Cerebellar cortex (tissue), 1 donor: ENCODE data around the gene TBCA.

ENCODE experiments used
- DNase-seq: peaks from one replicate; pipeline ENCODE4 v3.0.0-alpha.2; 2015; ENCODE audit warnings: low spot score

TBCA gene, protein sequence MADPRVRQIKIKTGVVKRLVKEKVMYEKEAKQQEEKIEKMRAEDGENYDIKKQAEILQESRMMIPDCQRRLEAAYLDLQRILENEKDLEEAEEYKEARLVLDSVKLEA

DNA sequence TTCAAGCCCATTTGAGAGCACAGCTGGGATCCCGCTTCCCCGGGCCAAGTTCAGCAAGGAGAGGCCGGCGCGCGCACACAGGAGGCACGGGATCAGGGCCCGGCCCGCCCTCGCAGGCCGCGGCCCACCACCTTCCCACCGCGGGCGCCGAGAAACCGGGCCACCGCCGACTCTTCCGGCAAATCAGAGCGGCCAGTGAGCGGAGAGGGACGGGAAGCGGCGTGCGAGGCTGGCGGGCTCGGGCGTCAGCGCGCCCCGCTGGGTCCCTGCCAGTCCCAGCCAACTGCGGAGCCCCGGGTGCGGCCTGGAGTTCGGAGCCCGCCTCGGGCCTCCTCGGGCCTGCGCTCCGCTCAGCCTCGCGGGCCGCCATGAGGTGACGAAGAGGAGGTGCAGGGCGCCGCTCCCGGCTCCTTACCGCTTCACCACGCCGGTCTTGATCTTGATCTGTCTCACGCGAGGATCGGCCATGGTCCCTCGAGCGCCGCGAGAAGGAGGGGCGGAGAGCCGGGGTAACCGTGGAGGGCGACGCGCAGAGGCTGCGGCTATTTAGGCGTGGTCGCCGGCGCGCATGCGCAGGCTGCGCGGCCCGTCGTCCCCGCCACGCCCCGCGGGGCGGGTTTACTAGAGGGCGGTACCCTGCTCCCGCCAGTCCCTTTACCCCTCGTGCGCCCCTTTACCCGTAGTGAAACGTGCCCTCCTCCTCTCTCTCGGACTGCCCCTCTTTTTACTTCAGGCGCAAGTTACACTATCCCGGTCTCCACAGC lies at the start of gene TBCA:
Gene TBCA, minus strand, starts transcription at position 550 of the 764 bp plus-strand sequence. Its CDS starts 82 bp downstream, at position 468.
- peak; percentile 86 for DNase-seq

DNA sequence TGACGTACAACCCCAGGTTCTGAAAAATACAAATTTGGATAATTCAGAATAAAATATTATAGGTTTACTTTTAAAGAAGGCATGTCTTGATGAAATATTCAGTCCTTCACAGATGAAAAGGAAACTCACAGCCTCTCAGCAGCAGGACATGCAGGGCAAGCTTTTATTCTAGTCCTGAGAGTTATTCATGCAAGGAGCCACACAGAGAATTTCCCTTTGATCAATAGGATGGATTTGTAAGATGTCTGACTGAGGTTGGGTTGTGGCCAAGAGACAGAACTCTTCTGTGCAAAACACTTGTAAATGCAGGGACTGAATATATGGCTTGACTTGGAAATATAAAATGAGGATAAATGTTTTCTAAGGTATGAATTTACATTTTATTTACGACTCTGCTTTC lies 48.8 kb upstream of the TBCA start:
- no peak for DNase-seq

DNA sequence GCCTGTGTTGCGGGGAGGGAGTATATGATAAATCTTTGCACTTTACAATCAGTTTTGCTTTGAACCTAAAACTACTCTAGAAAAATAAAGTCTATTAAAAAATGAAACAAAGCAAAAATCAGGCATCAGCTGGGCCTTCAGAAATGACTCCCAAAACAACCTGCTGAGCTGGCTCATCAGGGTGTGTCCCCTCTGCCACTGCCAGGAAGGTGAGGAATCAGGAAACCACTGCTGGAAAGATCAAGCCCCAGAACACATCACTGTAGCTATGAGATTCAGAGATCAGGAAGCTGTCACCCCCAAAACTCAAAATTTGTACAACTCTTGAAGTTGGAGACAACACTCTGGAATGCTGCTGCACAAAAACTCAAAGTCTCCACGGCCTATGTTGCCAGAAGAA lies 40.5 kb upstream of the TBCA start:
- no peak for DNase-seq

DNA sequence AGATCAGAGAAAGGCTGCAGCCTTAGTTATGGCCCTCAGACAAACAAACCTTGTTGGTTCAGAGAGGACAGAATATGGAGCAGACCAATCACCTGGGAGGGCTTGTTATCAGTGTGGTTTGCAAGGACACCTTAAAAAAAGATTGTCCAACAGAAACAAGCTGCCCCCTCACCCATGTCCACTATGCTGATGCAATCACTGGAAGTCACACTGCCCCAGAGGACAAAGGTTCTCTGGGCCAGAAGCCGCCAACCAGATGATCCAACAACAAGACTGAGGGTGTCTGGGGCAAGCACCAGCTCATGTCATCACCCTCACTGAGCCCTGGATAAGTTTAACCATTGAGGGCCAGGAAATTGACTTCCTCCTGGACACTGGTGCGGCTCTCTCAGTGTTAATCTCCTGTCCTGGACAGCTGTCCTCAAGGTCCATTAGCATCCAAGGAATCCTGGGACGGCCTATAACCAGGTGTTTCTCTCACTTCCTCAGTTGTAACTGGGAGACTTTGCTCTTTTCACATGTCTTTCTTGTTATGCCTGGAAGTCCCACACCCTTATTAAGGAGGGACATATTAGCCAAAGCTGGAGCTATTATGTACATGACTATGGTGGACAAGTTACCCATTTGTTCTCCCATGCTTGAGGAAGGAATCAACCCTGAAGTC lies 36.9 kb upstream of the TBCA start:
- DNase-seq: no peak

DNA sequence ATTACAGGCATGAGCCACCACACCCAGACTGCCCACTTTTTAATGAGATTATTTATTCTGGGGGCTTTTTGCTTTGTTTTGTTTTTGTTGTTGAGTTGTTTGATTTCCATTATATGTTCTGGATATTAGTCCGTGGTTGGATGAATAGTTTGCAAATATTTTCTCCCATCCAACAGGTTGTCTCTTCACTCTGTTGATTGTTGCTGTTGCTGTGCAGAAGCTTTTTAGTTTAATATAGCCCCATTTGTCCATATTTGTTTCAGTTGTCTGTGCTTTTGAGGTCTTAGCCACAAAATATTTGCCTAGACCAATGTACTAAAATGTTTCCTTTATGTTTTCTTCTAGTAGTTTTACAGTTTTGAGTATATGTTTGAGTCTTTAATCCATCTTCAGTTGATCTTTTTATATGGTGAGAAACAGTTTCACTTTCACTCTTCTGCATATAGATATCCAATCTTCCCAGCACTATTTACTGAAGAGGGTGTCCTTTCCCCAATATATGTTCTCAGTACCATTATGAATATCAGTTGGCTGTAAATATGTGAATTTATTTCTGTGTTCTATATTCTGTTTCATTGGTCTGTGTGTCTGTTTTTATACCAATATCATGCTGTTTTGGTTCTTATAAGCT lies 30.2 kb upstream of the TBCA start:
- DNase-seq: no peak

DNA sequence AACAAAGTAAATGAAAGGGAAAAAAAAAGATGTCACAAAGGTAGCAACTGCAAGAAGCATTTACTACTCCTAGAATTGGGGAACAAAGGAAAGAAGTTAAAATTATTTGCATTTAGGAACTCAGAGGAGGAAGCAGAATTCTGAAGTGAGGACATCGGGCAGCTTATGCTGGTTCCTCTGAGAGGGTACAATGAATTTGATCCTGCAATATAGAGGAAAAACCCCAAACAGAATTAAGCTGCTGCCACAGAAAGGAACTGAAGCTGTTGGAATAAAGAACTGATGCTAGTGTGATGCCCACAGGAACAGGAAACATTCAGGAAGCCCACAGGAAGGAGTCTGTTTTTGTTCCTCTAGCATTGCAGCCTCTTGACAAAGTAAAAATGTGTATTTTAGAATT lies 22.3 kb upstream of the TBCA start:
- no peak for DNase-seq

DNA sequence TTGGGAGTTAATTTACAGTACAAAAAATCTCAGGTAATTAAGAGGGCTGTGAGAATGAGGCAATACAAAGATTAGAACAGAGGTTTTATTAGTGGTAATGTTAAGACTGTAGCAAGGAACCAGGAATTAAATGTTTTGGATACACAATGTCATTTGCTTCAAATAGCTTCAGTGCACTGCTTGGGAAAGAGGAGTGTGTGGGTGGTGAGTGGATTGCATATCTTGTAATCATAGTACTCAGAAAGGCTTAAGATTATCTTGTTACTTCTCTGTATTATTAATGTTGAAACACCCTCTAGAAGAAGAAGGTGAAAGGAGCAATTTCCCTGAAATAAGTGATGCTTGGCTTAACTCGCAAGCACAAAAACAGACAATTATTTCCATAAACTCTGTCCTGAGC lies 21.0 kb upstream of the TBCA start:
- no peak for DNase-seq

DNA sequence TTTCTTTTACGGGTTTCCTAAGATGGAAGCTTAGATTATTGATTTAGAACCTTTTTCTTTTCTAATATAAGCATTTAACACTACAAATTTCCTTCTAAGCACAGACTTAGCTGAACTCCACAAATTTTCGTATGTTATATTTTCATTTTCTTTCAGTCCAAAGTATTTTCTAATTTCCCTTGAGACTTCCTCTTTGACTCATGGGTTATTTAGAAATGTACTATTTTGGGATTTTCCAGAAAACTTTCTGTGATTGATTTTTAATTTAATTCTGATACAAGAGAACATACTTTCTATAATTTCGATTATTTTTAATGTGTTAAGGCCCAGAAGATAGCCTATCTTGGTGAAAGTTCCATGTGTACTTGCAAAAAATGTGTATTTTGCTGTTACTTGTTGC lies 19.7 kb upstream of the TBCA start:
- no peak for DNase-seq

DNA sequence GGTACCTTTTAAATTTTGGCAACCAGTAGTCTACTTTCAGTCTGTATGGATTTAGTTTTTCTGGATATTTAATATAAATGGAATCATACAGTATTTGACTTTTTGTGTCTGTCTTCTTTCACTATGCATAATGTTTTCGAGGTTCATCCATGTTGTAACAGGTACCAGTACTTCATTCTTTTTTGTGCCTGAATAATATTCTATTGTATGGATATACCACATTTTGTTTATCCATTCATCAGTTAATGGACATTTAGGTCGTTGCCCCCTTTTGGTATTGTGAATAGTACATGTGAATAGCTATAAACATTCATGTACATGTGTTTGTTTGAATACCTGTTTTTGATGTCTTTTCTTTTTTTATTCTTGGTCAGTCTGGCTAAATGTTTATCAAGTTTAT lies 19.1 kb upstream of the TBCA start:
- no peak for DNase-seq

DNA sequence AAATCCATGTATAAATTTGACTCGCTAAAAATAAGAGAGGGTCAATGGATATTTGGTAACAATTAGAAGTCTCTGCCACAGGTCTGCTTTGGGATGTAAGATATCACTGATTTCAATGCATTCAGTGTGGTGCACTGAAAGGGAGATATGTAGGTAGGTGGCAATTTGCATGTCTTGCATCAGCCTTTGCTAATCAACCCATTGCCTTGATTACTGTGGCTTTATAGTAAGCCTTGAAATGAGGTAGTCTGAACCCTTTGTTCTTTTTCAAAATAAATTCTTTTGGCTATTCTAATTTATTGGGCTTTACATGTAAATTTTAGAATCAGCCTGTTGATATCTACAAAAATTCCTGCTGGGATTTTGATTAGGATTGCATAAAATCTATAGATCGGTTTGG lies 15.8 kb upstream of the TBCA start:
- no peak for DNase-seq

DNA sequence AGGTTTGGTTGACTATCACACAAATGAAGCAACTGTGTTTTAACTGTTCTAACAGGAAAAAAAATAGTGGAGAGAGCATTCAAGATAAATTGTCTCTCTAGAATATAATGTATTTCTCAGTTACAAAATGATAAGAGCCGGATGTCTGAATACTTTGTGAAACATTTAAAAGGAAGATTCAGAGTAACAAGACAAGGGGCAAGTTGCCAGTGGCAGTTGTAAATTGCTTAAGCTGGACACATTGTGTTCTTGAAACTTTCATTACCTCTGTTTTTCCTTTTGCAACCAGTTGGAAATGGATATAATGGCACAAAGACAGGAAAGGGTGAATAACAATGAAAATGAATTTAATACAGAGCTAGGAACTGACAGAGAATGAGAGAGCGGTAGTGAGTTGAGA lies 15.2 kb upstream of the TBCA start:
- no peak for DNase-seq

DNA sequence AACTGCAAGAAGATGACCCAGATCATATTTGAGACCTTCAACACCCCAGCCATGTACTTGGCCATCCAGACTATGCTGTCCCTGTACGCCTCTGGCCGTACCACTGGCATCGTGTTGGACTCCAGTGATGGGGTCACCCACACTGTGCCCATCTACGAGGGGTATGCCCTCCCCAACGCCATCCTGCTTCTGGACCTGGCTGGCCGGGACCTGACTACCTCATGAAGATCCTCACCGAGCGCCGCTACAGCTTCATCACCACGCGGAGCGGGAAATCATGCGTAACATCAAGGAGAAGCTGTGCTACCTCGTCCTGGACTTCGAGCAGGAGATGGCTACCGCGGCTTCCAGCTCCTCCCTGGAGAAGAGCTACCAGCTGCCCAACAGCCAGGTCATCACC lies 9.1 kb upstream of the TBCA start:
- DNase-seq: no peak

DNA sequence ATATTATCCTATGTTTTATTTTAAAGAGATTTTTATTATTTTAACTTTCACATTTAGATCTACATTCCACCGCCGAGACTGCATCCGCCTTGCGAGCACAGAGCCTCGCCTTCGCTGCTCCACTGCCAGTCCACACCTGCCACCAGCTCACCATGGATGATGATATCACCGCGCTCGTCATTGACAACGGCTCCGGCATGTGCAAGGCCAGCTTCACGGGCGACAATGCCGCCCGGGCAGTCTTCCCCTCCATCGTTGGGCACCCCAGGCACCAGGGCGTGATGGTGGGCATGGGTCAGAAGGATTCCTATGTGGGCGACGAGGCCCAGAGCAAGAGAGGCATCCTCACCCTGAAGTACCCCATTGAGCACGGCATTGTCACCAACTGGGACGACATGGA lies 8.6 kb upstream of the TBCA start:
- DNase-seq: no peak

DNA sequence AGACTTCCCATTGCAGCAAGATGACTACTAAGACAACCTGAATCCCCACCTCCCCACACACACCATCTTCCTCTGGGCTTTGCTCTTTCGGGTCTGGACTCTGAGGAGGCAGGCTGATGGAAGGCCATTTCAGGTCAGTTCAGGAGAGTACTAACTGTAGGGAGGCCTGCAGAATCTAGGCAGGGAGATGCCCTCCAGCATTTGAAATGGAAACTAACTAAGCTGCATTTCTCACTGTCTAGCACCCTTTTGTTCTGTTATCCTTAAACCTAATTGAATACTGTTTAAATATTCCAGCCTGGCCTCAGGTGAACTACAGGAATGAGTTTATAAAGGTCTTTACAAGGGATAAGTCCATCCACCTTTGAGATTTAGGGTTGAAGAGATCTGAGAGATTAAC lies 4.9 kb upstream of the TBCA start:
- DNase-seq: no peak

DNA sequence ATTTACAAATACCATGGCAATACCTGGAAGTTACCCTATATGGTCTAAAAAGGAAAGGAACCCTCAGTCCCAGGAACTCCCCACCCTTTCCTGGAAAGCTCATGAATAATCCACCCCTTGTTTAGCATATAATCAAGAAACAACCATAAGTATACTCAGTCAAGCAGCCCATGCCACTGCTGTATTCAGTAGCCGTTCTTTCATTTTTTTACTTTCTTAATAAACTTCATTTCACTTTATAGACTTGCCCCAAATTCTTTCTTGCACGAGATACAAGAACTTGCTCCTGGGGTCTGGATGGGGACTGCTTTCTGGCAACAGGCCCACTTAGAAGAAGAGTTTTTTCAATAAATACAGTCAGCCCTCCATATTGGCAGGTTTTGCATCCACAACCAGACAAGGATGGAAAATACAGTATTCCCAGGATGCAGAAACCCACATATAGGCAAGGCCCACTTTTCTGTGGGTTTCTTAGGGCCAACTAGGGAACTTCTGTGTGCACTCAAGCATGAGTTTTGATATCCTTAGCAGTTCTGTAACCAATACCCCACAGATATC lies 2.8 kb upstream of the TBCA start:
- peak; percentile 17 for DNase-seq

DNA sequence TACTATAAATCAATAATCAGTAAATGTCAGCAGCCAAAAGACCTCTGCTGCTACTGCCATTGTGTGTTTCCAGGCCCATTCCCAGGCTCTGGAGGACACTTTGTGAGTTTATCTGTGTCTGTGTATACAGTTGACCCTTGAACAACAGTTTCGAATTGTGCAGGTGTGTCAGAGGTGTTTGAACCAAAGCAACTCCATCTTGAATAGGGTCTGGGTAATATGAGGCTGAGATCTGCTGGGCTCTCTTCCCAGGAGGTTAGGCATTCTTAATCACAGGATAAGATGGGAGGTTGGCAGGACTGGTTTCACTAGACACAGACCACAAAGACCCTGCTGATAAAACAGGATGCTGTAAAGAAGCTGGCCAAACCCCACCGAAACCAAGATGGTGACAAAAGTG lies 2.3 kb upstream of the TBCA start:
- no peak for DNase-seq

DNA sequence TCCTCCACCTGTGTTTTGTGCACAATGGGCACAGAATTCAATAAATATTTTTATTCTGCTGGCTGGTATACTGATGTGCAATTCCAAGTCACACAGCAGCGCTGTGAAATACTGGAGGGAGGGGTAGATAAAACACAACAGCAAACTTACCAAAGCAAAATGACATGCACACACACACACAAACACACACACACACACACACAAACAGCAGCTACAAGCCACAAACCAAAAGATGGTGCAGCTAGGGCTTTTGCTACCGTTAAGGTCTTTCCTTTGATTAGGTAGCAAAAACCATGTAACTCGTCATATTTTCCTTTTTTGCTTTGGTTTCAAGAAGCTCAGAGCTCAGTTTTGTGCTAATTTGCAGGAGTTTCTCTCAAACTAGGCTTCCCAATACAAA lies 1.8 kb upstream of the TBCA start:
- no peak for DNase-seq

DNA sequence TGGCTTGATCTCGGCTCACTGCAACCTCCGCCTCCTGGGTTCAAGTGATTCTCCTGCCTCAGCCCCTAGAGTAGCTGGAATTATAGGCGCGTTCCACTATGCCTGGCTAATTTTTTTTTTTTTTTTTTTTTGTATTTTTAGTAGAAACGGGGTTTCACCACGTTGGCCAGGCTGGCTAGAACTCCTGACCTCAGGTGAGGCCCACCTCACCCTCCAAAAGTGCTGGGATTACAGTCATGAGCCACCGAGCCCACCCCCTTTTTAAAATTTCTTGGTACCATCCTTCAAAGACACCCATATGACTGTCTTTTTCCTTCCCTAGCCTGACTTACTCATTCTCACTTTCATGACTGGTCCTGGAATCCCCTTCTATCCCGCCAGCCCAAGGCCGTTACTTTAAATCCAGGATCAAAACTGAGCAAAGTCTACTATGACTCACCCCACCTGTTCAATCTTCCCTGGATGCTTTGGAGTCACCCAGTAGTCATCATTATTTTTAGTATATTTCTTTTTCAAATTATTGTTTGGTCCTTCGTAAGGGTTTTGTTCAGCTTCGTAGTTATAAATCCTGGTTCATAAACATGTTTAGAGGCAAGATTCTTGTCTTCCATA lies 1.2 kb upstream of the TBCA start:
- no peak for DNase-seq

DNA sequence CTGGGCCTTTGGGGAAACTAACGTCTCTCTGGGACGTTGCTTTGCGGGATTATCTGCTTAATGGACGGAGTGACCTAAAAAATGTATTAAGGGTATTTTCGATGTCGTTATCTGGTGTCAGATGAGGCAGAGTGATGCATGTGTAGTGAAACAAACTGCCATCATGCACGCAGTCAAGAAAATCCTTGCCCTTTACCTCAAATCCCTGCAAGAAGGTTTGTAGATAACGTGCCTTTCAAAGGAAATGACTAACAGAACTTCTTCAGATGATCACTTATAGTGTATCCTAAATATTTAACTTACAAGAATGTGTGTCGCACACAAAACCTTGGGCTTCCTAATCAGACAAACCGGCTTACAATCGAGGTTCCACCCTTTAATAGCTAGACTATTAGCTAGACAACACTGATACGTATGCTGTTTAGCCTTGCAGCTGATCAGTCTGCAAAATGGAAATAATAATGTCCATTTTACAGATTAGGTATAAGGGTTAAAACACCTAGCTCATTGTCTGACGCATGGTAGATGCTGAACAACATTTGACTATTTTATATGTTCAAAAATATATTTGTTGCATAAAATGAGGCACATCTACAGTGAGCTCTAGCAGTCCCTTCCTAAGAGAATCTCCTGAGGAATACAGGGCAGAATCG lies 541 bp upstream of the TBCA start:
- DNase-seq: no peak

DNA sequence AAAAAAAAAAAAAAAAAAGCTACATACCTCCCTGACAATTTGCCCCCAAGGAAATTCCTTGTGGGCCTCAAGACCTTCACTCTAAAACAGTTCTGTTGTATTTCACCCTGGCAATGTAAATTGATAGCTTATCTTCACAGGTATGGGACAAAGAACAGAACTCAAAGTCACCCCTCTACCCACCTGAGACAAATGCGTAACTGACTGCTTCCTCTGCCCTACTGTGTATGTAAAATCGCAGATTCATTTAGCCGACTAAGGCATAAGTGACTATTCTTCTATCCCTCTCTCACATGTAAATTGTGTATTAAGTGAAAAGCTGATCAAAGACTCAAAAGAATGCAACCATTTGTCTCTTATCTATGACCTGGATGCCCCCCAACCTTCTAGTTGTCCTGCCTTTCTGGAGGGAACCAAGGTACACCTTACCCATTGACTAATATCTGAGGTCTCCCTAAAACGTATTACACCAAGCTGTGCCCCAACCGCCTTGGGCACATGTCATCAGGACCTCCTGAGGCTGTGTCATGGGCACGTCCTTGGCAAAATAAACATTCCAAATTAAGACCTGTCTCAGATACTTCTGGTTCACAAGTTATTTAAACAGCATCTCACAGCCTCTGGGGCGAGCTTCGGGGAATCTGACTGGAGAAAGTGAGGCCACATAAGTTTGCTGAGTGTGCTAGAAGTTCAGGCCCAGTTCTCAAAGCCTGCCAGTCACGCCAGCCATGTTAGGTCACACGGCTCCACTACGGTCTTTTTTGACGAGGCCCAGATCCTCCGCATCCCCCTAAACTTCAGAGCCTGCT lies 954 bp downstream of the TBCA start:
- DNase-seq: no peak

DNA sequence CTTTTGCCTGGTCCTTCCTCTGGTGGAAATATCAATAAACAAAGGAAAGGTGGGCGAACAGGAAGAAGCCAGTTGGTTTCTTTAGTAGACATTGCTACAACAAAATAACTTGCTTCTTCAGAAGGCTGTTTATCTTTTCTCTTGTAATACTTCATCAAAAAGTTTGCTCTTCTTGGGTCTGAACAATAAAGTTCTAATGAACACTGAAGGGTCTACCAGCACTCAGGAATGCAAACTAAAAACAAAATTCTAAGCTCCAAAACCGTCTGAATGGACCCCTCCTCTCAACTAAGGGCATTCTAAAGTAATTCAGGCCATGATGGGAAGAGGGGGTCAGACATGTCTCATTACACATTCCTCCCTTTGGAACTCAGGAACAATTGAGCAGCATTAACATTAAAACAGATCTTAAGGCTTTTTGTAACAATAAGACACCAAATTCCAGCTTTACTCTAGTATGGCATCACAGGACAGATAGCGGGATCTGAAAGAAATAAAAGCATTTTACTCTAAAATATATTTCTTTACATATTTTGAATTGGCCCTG lies 2.3 kb downstream of the TBCA start:
- no peak for DNase-seq
